Neural progenitor cell (in vitro differentiated cells): ENCODE results near the gene SERPINB6. TPM values are rescaled to one million over a fixed set of nuclear protein-coding genes. Genes with fewer than 3 reads are reported as not detected.

Experiments used
- DNase-seq: peaks from one replicate; pipeline ENCODE4 v3.0.0-alpha.2; 2016; ENCODE audit warnings: low spot score
- H2AFZ ChIP-seq: fragments of 200-600 bp; sonication (generic); replicated peaks from 2 replicates; pipeline ENCODE4 v1.6.1; 2016; ENCODE audit warnings: antibody characterized with exemption
- H3F3A ChIP-seq: fragments of 200-600 bp; sonication (generic); 2 replicates; pipeline ENCODE4 v1.6.1; 2016; ENCODE audit warnings: antibody characterized with exemption, low read depth
- H3K27ac ChIP-seq: fragments of 200-600 bp; sonication (generic); 2 replicates; pipeline ENCODE4 v1.5.1; 2016; ENCODE audit warnings: mild to moderate bottlenecking
- H3K27me3 ChIP-seq: fragments of 200-600 bp; sonication (generic); 2 replicates; pipeline ENCODE4 v1.6.1; 2016; ENCODE audit warnings: mild to moderate bottlenecking, moderate library complexity
- H3K36me3 ChIP-seq: fragments of 200-600 bp; sonication (generic); 2 replicates; pipeline ENCODE4 v1.5.1; 2016
- H3K4me1 ChIP-seq: fragments of 200-600 bp; sonication (generic); 2 replicates; pipeline ENCODE4 v1.6.1; 2016; ENCODE audit warnings: mixed run types
- H3K4me2 ChIP-seq: fragments of 200-600 bp; sonication (generic); 2 replicates; pipeline ENCODE4 v1.6.1; 2016
- H3K4me3 ChIP-seq: fragments of 200-600 bp; sonication (generic); 2 replicates; pipeline ENCODE4 v1.5.1; 2016
- H3K79me2 ChIP-seq: fragments of 200-600 bp; sonication (generic); 2 replicates; pipeline ENCODE4 v1.6.1; 2016; ENCODE audit warnings: low read depth
- H3K9ac ChIP-seq: fragments of 200-600 bp; sonication (generic); 2 replicates; pipeline ENCODE4 v1.6.1; 2016
- H3K9me3 ChIP-seq: fragments of 200-600 bp; sonication (generic); 2 replicates; pipeline ENCODE4 v1.5.1; 2016; ENCODE audit warnings: low read depth
- H4K20me1 ChIP-seq: fragments of 200-600 bp; sonication (generic); 2 replicates; pipeline ENCODE4 v1.6.1; 2016; ENCODE audit warnings: low read depth
- H3K27ac Mint-ChIP-seq: 3 replicates; pipeline ENCODE4 v1.8.0; 2021; ENCODE audit warnings: mixed read lengths
- H3K27me3 Mint-ChIP-seq: 2 replicates; pipeline ENCODE4 v1.8.0; 2022; ENCODE audit warnings: low read depth, mild to moderate bottlenecking, inconsistent platforms, moderate library complexity, mixed read lengths; ENCODE audit not compliant: insufficient read depth
- H3K36me3 Mint-ChIP-seq: 3 replicates; pipeline ENCODE4 v1.8.0; 2021; ENCODE audit warnings: mixed read lengths
- H3K4me1 Mint-ChIP-seq: 3 replicates; pipeline ENCODE4 v1.8.0; 2021; ENCODE audit warnings: mixed read lengths
- H3K4me3 Mint-ChIP-seq: 3 replicates; pipeline ENCODE4 v1.8.0; 2021; ENCODE audit warnings: mild to moderate bottlenecking, moderate library complexity, mixed read lengths
- H3K9me3 Mint-ChIP-seq: 3 replicates; pipeline ENCODE4 v1.8.0; 2020; ENCODE audit warnings: mixed read lengths
- EZH2 ChIP-seq: fragments of 200-600 bp; sonication (generic); IDR thresholded peaks from 2 replicates; pipeline ENCODE4 v1.6.1; 2017; ENCODE audit warnings: antibody characterized with exemption, mild to moderate bottlenecking, moderate library complexity
- EZH2phosphoT487 ChIP-seq: fragments of 200-600 bp; sonication (generic); IDR thresholded peaks from 2 replicates; pipeline ENCODE4 v1.6.1; 2017; ENCODE audit warnings: antibody characterized with exemption
- total RNA-seq: library from RNA; depleted of rRNA; stranded (reverse); fragments of >200 nt; gene quantifications from 2 replicates; pipeline ENCODE4 v1.2.3, GENCODE V29; 2015; ENCODE audit warnings: low replicate concordance
- TF ChIP-seq, protein P1 (sequence below): fragments of 200-600 bp; sonication (generic); IDR thresholded peaks from 2 replicates; pipeline ENCODE4 v1.5.1; 2017; ENCODE audit warnings: antibody characterized with exemption, mild to moderate bottlenecking

SERPINB6 gene
- total RNA-seq, 1 donor from 2014 or later, result 13.3 TPM

DNA sequence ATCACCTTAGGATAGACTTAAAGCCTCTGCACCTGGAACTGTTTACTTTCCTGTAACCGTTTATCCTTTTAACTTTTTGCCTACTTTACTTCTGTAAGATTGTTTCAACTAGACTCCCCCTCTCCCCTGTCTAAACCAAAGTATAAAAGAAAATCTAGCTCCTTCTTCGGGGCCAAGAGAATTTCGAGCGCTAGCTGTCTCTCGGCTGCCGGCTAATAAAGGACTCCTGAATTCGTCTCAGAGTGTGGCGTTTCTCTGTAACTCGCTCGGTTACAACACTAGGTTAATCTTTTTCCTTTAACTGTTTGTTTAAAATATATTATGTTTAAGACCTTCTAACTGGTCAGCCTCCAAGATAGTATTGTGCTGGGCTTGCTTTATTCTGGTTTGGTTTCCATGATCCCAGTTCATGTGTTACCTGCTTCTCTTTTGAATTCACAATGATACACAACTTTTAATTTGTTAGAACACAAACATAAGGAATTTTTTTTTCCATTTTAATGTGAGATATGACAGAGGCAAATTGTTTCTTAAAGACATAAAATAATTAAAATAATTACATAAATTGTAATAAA lies 19.7 kb upstream of the SERPINB6 start:
- no peak for TF ChIP-seq EZH2phosphoT487
- TF ChIP-seq, protein P1, sequence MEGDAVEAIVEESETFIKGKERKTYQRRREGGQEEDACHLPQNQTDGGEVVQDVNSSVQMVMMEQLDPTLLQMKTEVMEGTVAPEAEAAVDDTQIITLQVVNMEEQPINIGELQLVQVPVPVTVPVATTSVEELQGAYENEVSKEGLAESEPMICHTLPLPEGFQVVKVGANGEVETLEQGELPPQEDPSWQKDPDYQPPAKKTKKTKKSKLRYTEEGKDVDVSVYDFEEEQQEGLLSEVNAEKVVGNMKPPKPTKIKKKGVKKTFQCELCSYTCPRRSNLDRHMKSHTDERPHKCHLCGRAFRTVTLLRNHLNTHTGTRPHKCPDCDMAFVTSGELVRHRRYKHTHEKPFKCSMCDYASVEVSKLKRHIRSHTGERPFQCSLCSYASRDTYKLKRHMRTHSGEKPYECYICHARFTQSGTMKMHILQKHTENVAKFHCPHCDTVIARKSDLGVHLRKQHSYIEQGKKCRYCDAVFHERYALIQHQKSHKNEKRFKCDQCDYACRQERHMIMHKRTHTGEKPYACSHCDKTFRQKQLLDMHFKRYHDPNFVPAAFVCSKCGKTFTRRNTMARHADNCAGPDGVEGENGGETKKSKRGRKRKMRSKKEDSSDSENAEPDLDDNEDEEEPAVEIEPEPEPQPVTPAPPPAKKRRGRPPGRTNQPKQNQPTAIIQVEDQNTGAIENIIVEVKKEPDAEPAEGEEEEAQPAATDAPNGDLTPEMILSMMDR, result no peak
- no peak for TF ChIP-seq EZH2
- H3K9me3 Mint-ChIP-seq, result no peaks in the 10 kb centered on the region
- Histone ChIP-seq H3K4me1 (peaks cover 22% of the 10 kb centered on the region), H3K9me3 (no peaks in the 10 kb centered on the region), H3K9ac (no peak overlapping the region), H3K27me3 (no peaks in the 10 kb centered on the region), H3K27ac (peak overlapping the region; percentile 38), H3K4me3 (no peak overlapping the region), H4K20me1 (no peaks in the 10 kb centered on the region), H3K79me2 (no peaks in the 10 kb centered on the region), H3K36me3 (no peaks in the 10 kb centered on the region), H3F3A (peaks cover 43% of the 10 kb centered on the region), H3K4me2 (peak overlapping the region; percentile 86), H2AFZ (peak overlapping the region; percentile 38)
- H3K27ac Mint-ChIP-seq, result peak overlapping the region; percentile 100
- peak overlapping the region; percentile 91 for H3K4me3 Mint-ChIP-seq
- peaks cover 14% of the 10 kb centered on the region for H3K27me3 Mint-ChIP-seq
- no peak for DNase-seq
- H3K36me3 Mint-ChIP-seq, result no peaks in the 10 kb centered on the region
- peaks cover 37% of the 10 kb centered on the region for H3K4me1 Mint-ChIP-seq

DNA sequence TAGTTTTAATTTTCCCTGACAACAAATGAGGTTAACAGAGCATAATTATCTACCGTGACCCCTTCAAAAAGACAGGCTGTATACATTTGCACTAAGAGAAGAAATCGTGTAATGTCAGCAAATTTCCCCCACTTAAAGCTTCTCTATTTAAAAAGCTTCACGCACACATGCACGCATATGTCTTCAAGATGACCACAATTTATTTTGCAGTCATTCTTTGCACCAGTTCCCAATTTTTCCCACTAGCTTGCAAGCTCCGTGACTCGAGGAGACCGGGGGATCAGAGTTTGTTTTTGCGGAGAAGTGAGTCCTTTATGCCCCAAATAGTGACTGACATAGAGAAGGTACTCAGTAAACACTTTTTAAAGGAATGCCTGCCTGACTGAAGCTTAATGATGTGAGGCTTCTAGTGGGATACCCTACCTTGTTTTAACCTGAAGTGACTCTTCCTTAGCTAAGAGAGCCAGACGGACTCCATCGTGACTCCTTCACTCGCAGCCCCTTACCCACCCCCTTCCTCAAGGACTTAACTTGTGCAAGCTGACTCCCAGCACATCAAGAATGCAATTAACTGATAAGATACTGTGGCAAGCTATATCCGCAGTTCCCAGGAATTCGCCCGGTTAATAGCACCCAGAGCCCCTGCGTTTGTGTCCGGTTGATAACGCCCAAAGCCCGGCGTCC lies 19.0 kb upstream of the SERPINB6 start:
- peak overlapping the region; percentile 91 for H3K4me3 Mint-ChIP-seq
- H3K79me2 ChIP-seq, result no peaks in the 10 kb centered on the region
- TF ChIP-seq EZH2, result no peak
- TF ChIP-seq, protein P1, result no peak
- no peak for TF ChIP-seq EZH2phosphoT487
- H3K9me3 ChIP-seq, result no peaks in the 10 kb centered on the region
- H3K4me1 Mint-ChIP-seq, result peaks cover 43% of the 10 kb centered on the region
- no peaks in the 10 kb centered on the region for H3K36me3 ChIP-seq
- DNase-seq, result peak; percentile 47
- H3K4me2 ChIP-seq, result peak overlapping the region; percentile 86
- H3K4me3 ChIP-seq, result peak overlapping the region; percentile 64
- H3K27ac Mint-ChIP-seq, result peak overlapping the region; percentile 100
- no peaks in the 10 kb centered on the region for H3K36me3 Mint-ChIP-seq
- H3K27ac ChIP-seq, result peak overlapping the region; percentile 98
- H3K27me3 Mint-ChIP-seq, result peaks cover 14% of the 10 kb centered on the region
- no peaks in the 10 kb centered on the region for H3K27me3 ChIP-seq
- H3F3A ChIP-seq, result peaks cover 43% of the 10 kb centered on the region
- H3K9ac ChIP-seq, result peak overlapping the region; percentile 71
- peaks cover 28% of the 10 kb centered on the region for H3K4me1 ChIP-seq
- peak overlapping the region; percentile 38 for H2AFZ ChIP-seq
- no peaks in the 10 kb centered on the region for H4K20me1 ChIP-seq
- H3K9me3 Mint-ChIP-seq, result no peaks in the 10 kb centered on the region

DNA sequence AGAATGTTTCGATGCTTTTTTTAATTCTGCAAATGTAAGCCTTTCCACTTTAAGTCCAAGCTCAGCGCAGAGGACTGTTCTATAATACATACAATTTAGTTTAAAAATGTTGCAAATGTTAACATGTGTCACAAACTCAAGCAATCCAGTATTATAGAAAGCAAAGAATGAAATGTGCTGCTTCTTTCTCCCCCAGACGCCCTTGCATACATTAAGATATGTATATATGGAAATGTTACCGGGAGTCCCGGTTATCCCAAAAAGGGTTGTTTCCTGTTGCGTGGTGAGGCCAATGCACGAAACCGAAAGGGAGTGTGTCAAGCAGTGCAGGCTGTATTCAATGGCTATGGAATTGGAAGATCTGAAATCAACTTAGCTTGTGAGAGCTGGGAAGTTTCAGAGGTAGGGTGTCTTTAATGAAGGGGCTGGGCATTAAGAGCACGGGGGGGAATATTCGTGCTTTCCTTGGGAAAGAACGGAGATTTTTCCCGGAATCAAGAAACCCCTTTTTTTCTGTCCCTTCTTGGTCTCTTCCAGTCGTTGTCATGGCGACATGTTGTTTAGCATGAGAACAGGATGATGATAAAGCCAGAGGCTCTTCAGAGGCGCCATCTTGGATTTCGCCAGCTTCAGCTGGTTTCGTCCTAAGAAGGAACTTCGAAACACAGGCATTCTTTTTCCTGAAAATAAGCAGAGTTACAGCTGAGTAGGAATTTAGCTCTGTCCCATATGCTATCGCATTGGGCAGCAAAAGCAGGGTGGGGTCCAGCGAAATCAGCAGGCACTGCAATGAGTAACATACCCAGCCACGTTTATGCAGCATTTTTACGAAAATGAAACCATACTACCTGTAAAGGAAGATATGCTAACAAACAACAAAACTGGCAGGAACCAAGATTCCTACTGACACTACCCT lies 18.2 kb upstream of the SERPINB6 start:
- Histone ChIP-seq H3K4me2 (peak overlapping the region; percentile 86), H3K4me3 (peak overlapping the region; percentile 64), H3K4me1 (peaks cover 36% of the 10 kb centered on the region), H2AFZ (peak overlapping the region; percentile 75), H3K36me3 (no peaks in the 10 kb centered on the region), H3K9me3 (no peaks in the 10 kb centered on the region), H3K27ac (peak overlapping the region; percentile 98), H3K27me3 (no peaks in the 10 kb centered on the region), H3F3A (peaks cover 43% of the 10 kb centered on the region), H4K20me1 (no peaks in the 10 kb centered on the region), H3K79me2 (no peaks in the 10 kb centered on the region), H3K9ac (peak overlapping the region; percentile 71)
- no peaks in the 10 kb centered on the region for H3K9me3 Mint-ChIP-seq
- peak overlapping the region; percentile 91 for H3K4me3 Mint-ChIP-seq
- TF ChIP-seq EZH2phosphoT487 (no peak), EZH2 (no peak)
- TF ChIP-seq, protein P1, result no peak
- peaks cover 51% of the 10 kb centered on the region for H3K4me1 Mint-ChIP-seq
- H3K27me3 Mint-ChIP-seq, result peaks cover 16% of the 10 kb centered on the region
- DNase-seq, result peak; percentile 96
- H3K27ac Mint-ChIP-seq, result peak overlapping the region; percentile 100
- H3K36me3 Mint-ChIP-seq, result no peaks in the 10 kb centered on the region
